WTC11 (cell line): ENCODE results near the gene KRT23. TPM values are rescaled to one million over a fixed set of nuclear protein-coding genes. Genes with fewer than 3 reads are reported as not detected.

Experiments
- ATAC-seq: fragments of 200-7000 bp; cut with Tn5 transposase; 2 replicates; pipeline ENCODE4 v1.10.0; 2021; ENCODE audit warnings: mild to moderate bottlenecking, moderate library complexity
- CTCF ChIA-PET: fragments of 300-600 bp; sonication (Branson Sonifier 250); formaldehyde crosslinking; loops from one replicate; lab custom pipeline; 2021; ENCODE audit warnings: antibody characterized with exemption; lab: Charles Lee
- POLR2A ChIA-PET: fragments of 350-600 bp; sonication (Branson Sonifier 250); formaldehyde crosslinking; loops from one replicate; lab custom pipeline; 2021; ENCODE audit warnings: antibody characterized with exemption; lab: Charles Lee
- DNase-seq: peaks from one replicate; pipeline ENCODE4 v3.0.0; 2021; ENCODE audit warnings: low spot score
- H3K27ac Mint-ChIP-seq: 2 replicates; pipeline ENCODE4 v1.8.0; 2021; ENCODE audit warnings: mixed read lengths
- H3K27me3 Mint-ChIP-seq: 2 replicates; pipeline ENCODE4 v1.8.0; 2021; ENCODE audit warnings: low read depth, mild to moderate bottlenecking, moderate library complexity, mixed read lengths
- H3K36me3 Mint-ChIP-seq: 2 replicates; pipeline ENCODE4 v1.8.0; 2021; ENCODE audit warnings: mixed read lengths
- H3K4me1 Mint-ChIP-seq: 2 replicates; pipeline ENCODE4 v1.8.0; 2022; ENCODE audit warnings: mixed read lengths
- H3K4me3 Mint-ChIP-seq: 2 replicates; pipeline ENCODE4 v1.8.0; 2021; ENCODE audit warnings: mild to moderate bottlenecking, moderate library complexity, mixed read lengths
- H3K9me3 Mint-ChIP-seq: 2 replicates; pipeline ENCODE4 v1.8.0; 2021; ENCODE audit warnings: mixed read lengths
- CREM ChIP-seq: sonication (generic); formaldehyde crosslinking; IDR thresholded peaks from 2 replicates; pipeline ENCODE4 v1.8.1; 2022; ENCODE audit warnings: mild to moderate bottlenecking, missing genetic modification reagents, moderate library complexity
- ELF4 ChIP-seq: sonication (generic); formaldehyde crosslinking; IDR thresholded peaks from 2 replicates; pipeline ENCODE4 v1.8.1; 2022; ENCODE audit warnings: low read depth, mild to moderate bottlenecking, moderate library complexity, missing genetic modification reagents
- GTF2I ChIP-seq: fragments of 250-450 bp; sonication (Bioruptor Pico); conservative IDR thresholded peaks from 2 replicates; pipeline ENCODE4 v1.4.0; 2021; ENCODE audit warnings: mild to moderate bottlenecking
- JAZF1 ChIP-seq: fragments of 250-450 bp; sonication (Bioruptor Pico); IDR thresholded peaks from 2 replicates; pipeline ENCODE4 v1.9.0; 2021; ENCODE audit warnings: moderate library complexity, mild to moderate bottlenecking, inconsistent platforms
- JUN ChIP-seq: sonication (generic); formaldehyde crosslinking; IDR thresholded peaks from 2 replicates; pipeline ENCODE4 v1.8.0; 2023; ENCODE audit warnings: mild to moderate bottlenecking, missing genetic modification reagents
- NFYB ChIP-seq: sonication (generic); formaldehyde crosslinking; conservative IDR thresholded peaks from 2 replicates; pipeline ENCODE4 v1.8.0; 2022; ENCODE audit warnings: low read depth, missing genetic modification reagents
- NR2C2 ChIP-seq: sonication (generic); formaldehyde crosslinking; IDR thresholded peaks from 2 replicates; pipeline ENCODE4 v1.8.0; 2022; ENCODE audit warnings: mild to moderate bottlenecking, missing genetic modification reagents
- OVOL2 ChIP-seq: fragments of 250-450 bp; sonication (Bioruptor Pico); IDR thresholded peaks from 2 replicates; pipeline ENCODE4 v1.9.0; 2021; ENCODE audit warnings: mild to moderate bottlenecking, borderline replicate concordance
- RELA ChIP-seq: sonication (generic); formaldehyde crosslinking; IDR thresholded peaks from 2 replicates; pipeline ENCODE4 v1.8.1; 2022; ENCODE audit warnings: missing genetic modification reagents, mild to moderate bottlenecking, borderline replicate concordance
- SP1 ChIP-seq: sonication (generic); formaldehyde crosslinking; conservative IDR thresholded peaks from 2 replicates; pipeline ENCODE4 v1.8.1; 2022; ENCODE audit warnings: missing genetic modification reagents
- TP53 ChIP-seq: sonication (generic); formaldehyde crosslinking; IDR thresholded peaks from 2 replicates; pipeline ENCODE4 v1.8.1; 2023; ENCODE audit warnings: mild to moderate bottlenecking, missing genetic modification reagents
- ZNF671 ChIP-seq: fragments of 250-450 bp; sonication (Bioruptor Pico); IDR thresholded peaks from 2 replicates; pipeline ENCODE4 v1.8.0; 2021; ENCODE audit warnings: mild to moderate bottlenecking
- total RNA-seq: library from RNA; stranded (reverse); gene quantifications from 3 replicates; pipeline ENCODE4 v1.2.3, GENCODE V29; 2021
- TF ChIP-seq, protein P1 (sequence below): fragments of 250-450 bp; sonication (Bioruptor Pico); IDR thresholded peaks from 2 replicates; pipeline ENCODE4 v1.8.0; 2021; ENCODE audit warnings: mild to moderate bottlenecking
- TF ChIP-seq, protein P2 (sequence below): fragments of 250-450 bp; sonication (Bioruptor Pico); IDR thresholded peaks from 2 replicates; pipeline ENCODE4 v1.9.0; 2021; ENCODE audit warnings: mild to moderate bottlenecking, borderline replicate concordance
- TF ChIP-seq, protein P3 (sequence below): sonication (generic); formaldehyde crosslinking; IDR thresholded peaks from 2 replicates; pipeline ENCODE4 v1.8.0; 2022; ENCODE audit warnings: mild to moderate bottlenecking, missing genetic modification reagents
- TF ChIP-seq, protein P4 (sequence below): sonication (generic); formaldehyde crosslinking; IDR thresholded peaks from 2 replicates; pipeline ENCODE4 v1.8.0; 2023; ENCODE audit warnings: mild to moderate bottlenecking, missing genetic modification reagents
- TF ChIP-seq, protein P5 (sequence below): sonication (generic); formaldehyde crosslinking; IDR thresholded peaks from 2 replicates; pipeline ENCODE4 v1.8.0; 2022; ENCODE audit warnings: mild to moderate bottlenecking, missing genetic modification reagents
- TF ChIP-seq, protein P6 (sequence below): sonication (generic); formaldehyde crosslinking; IDR thresholded peaks from 2 replicates; pipeline ENCODE4 v1.8.0; 2023; ENCODE audit warnings: missing genetic modification reagents, mild to moderate bottlenecking, borderline replicate concordance
- TF ChIP-seq, protein P7 (sequence below): fragments of 200-600 bp; IDR thresholded peaks from 2 replicates; pipeline ENCODE4 v1.8.0; 2022; ENCODE audit warnings: antibody characterized with exemption

KRT23 gene
- total RNA-seq, 1 experiment from 2014 or later, result not detected

DNA sequence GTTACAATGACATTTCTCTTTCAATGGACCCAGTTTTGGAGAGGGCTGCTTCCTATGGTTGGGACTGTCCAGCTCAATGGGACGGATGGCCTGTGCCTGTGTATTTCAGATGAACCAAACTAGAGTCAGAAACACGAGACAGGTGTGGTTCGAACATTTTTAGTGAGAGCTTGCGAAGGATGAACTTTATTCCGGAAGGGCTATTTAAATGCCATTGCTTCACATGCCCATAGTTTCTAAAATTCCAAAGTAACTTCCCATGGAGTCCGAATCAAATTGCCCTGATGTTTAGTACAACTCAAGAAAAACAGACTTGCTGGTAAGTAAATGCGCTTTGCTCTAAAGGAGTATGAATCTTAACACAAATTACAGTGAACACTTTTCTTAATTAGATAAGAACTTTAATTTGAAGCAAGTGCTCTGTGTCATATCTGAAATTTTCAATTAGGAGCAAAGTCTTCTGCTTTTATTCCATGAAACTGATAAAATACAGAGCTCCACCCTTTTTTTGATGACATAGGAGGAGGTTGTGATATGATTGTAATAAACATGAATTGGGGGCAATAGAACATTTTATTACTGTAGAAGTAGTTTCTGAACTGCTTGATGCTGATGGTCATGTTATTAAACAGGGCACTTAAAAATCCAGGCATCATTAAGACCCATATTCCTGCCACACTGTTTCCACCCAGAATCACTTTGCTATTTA is 53.7 kb downstream of the KRT23 start:
- TF ChIP-seq CREM (CRISPR knock-in tag), result no peak
- TF ChIP-seq JAZF1, result no peak
- TF ChIP-seq TP53 (CRISPR knock-in tag), result no peak
- TF ChIP-seq, protein P1, sequence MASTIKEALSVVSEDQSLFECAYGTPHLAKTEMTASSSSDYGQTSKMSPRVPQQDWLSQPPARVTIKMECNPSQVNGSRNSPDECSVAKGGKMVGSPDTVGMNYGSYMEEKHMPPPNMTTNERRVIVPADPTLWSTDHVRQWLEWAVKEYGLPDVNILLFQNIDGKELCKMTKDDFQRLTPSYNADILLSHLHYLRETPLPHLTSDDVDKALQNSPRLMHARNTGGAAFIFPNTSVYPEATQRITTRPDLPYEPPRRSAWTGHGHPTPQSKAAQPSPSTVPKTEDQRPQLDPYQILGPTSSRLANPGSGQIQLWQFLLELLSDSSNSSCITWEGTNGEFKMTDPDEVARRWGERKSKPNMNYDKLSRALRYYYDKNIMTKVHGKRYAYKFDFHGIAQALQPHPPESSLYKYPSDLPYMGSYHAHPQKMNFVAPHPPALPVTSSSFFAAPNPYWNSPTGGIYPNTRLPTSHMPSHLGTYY, result no peak
- TF ChIP-seq, protein P2, sequence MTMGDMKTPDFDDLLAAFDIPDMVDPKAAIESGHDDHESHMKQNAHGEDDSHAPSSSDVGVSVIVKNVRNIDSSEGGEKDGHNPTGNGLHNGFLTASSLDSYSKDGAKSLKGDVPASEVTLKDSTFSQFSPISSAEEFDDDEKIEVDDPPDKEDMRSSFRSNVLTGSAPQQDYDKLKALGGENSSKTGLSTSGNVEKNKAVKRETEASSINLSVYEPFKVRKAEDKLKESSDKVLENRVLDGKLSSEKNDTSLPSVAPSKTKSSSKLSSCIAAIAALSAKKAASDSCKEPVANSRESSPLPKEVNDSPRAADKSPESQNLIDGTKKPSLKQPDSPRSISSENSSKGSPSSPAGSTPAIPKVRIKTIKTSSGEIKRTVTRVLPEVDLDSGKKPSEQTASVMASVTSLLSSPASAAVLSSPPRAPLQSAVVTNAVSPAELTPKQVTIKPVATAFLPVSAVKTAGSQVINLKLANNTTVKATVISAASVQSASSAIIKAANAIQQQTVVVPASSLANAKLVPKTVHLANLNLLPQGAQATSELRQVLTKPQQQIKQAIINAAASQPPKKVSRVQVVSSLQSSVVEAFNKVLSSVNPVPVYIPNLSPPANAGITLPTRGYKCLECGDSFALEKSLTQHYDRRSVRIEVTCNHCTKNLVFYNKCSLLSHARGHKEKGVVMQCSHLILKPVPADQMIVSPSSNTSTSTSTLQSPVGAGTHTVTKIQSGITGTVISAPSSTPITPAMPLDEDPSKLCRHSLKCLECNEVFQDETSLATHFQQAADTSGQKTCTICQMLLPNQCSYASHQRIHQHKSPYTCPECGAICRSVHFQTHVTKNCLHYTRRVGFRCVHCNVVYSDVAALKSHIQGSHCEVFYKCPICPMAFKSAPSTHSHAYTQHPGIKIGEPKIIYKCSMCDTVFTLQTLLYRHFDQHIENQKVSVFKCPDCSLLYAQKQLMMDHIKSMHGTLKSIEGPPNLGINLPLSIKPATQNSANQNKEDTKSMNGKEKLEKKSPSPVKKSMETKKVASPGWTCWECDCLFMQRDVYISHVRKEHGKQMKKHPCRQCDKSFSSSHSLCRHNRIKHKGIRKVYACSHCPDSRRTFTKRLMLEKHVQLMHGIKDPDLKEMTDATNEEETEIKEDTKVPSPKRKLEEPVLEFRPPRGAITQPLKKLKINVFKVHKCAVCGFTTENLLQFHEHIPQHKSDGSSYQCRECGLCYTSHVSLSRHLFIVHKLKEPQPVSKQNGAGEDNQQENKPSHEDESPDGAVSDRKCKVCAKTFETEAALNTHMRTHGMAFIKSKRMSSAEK (CRISPR knock-in tag), result no peak
- TF ChIP-seq SP1 (CRISPR knock-in tag), result no peak
- TF ChIP-seq, protein P3, sequence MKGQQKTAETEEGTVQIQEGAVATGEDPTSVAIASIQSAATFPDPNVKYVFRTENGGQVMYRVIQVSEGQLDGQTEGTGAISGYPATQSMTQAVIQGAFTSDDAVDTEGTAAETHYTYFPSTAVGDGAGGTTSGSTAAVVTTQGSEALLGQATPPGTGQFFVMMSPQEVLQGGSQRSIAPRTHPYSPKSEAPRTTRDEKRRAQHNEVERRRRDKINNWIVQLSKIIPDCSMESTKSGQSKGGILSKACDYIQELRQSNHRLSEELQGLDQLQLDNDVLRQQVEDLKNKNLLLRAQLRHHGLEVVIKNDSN (CRISPR knock-in tag), result no peak
- TF ChIP-seq GTF2I (CRISPR knock-in tag), result no peak
- no peak for TF ChIP-seq NFYB (CRISPR knock-in tag)
- TF ChIP-seq, protein P4, sequence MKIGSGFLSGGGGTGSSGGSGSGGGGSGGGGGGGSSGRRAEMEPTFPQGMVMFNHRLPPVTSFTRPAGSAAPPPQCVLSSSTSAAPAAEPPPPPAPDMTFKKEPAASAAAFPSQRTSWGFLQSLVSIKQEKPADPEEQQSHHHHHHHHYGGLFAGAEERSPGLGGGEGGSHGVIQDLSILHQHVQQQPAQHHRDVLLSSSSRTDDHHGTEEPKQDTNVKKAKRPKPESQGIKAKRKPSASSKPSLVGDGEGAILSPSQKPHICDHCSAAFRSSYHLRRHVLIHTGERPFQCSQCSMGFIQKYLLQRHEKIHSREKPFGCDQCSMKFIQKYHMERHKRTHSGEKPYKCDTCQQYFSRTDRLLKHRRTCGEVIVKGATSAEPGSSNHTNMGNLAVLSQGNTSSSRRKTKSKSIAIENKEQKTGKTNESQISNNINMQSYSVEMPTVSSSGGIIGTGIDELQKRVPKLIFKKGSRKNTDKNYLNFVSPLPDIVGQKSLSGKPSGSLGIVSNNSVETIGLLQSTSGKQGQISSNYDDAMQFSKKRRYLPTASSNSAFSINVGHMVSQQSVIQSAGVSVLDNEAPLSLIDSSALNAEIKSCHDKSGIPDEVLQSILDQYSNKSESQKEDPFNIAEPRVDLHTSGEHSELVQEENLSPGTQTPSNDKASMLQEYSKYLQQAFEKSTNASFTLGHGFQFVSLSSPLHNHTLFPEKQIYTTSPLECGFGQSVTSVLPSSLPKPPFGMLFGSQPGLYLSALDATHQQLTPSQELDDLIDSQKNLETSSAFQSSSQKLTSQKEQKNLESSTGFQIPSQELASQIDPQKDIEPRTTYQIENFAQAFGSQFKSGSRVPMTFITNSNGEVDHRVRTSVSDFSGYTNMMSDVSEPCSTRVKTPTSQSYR (CRISPR knock-in tag), result no peak
- TF ChIP-seq, protein P5, sequence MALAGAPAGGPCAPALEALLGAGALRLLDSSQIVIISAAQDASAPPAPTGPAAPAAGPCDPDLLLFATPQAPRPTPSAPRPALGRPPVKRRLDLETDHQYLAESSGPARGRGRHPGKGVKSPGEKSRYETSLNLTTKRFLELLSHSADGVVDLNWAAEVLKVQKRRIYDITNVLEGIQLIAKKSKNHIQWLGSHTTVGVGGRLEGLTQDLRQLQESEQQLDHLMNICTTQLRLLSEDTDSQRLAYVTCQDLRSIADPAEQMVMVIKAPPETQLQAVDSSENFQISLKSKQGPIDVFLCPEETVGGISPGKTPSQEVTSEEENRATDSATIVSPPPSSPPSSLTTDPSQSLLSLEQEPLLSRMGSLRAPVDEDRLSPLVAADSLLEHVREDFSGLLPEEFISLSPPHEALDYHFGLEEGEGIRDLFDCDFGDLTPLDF (CRISPR knock-in tag), result no peak
- TF ChIP-seq OVOL2 (CRISPR knock-in tag), result no peak
- TF ChIP-seq ZNF671 (CRISPR knock-in tag), result no peak
- no peak for TF ChIP-seq NR2C2 (CRISPR knock-in tag)
- TF ChIP-seq ELF4 (CRISPR knock-in tag), result no peak
- TF ChIP-seq, protein P6, sequence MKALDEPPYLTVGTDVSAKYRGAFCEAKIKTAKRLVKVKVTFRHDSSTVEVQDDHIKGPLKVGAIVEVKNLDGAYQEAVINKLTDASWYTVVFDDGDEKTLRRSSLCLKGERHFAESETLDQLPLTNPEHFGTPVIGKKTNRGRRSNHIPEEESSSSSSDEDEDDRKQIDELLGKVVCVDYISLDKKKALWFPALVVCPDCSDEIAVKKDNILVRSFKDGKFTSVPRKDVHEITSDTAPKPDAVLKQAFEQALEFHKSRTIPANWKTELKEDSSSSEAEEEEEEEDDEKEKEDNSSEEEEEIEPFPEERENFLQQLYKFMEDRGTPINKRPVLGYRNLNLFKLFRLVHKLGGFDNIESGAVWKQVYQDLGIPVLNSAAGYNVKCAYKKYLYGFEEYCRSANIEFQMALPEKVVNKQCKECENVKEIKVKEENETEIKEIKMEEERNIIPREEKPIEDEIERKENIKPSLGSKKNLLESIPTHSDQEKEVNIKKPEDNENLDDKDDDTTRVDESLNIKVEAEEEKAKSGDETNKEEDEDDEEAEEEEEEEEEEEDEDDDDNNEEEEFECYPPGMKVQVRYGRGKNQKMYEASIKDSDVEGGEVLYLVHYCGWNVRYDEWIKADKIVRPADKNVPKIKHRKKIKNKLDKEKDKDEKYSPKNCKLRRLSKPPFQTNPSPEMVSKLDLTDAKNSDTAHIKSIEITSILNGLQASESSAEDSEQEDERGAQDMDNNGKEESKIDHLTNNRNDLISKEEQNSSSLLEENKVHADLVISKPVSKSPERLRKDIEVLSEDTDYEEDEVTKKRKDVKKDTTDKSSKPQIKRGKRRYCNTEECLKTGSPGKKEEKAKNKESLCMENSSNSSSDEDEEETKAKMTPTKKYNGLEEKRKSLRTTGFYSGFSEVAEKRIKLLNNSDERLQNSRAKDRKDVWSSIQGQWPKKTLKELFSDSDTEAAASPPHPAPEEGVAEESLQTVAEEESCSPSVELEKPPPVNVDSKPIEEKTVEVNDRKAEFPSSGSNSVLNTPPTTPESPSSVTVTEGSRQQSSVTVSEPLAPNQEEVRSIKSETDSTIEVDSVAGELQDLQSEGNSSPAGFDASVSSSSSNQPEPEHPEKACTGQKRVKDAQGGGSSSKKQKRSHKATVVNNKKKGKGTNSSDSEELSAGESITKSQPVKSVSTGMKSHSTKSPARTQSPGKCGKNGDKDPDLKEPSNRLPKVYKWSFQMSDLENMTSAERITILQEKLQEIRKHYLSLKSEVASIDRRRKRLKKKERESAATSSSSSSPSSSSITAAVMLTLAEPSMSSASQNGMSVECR (CRISPR knock-in tag), result no peak
- TF ChIP-seq, protein P7, sequence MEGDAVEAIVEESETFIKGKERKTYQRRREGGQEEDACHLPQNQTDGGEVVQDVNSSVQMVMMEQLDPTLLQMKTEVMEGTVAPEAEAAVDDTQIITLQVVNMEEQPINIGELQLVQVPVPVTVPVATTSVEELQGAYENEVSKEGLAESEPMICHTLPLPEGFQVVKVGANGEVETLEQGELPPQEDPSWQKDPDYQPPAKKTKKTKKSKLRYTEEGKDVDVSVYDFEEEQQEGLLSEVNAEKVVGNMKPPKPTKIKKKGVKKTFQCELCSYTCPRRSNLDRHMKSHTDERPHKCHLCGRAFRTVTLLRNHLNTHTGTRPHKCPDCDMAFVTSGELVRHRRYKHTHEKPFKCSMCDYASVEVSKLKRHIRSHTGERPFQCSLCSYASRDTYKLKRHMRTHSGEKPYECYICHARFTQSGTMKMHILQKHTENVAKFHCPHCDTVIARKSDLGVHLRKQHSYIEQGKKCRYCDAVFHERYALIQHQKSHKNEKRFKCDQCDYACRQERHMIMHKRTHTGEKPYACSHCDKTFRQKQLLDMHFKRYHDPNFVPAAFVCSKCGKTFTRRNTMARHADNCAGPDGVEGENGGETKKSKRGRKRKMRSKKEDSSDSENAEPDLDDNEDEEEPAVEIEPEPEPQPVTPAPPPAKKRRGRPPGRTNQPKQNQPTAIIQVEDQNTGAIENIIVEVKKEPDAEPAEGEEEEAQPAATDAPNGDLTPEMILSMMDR, result no peak
- no peak for TF ChIP-seq JUN (CRISPR knock-in tag)
- no peak for TF ChIP-seq RELA (CRISPR knock-in tag)
- no peaks in the 10 kb centered on the region for H3K9me3 Mint-ChIP-seq
- H3K27ac Mint-ChIP-seq, result no peak overlapping the region
- no peak overlapping the region for H3K4me3 Mint-ChIP-seq
- ChIA-PET CTCF (interaction anchor here (1.2 to 1.7 kb wide), 2 partner anchors 10 to 20 kb away, joined by 6 to 8 read pairs; no protein-coding TSS in a partner anchor), POLR2A (interaction anchor here (0.7 kb wide), 1 partner anchor 645 kb away, joined by 3 read pairs; no protein-coding TSS in a partner anchor)
- no peaks in the 10 kb centered on the region for H3K36me3 Mint-ChIP-seq
- DNase-seq (no peak), ATAC-seq (no peak)
- H3K4me1 Mint-ChIP-seq, result no peaks in the 10 kb centered on the region
- no peaks in the 10 kb centered on the region; the same call in 1 of the 2 replicates for H3K27me3 Mint-ChIP-seq
